Measurements from ENCODE around the gene HAUS1.
"Not testable (repeated sequence)": the region's sequence is repeated elsewhere in the genome, so short reads cannot be mapped to it uniquely, and the experiment has no call there.

The HAUS1 gene

GRCh38 chr18:46161703-46162396 is 57.7 kb downstream of the HAUS1 start:
- in situ Hi-C loops (cut with HindIII; ENCODE audit: low pct_ligation_motif_present, low sequenced_read_pairs) = loop anchor here (25.0 kb wide), 1 partner anchor 500 kb away; the partner anchor contains the start of gene LOXHD1
- no peak overlapping the region for H3K27ac ChIP-seq
- DNase-seq = no peak
- no peaks in the 10 kb centered on the region for H3K36me3 ChIP-seq (replicated peaks)
- no peaks in the 10 kb centered on the region for H3K27me3 ChIP-seq (replicated peaks)
- H3K4me3 ChIP-seq (ENCODE audit: low read depth, low read length) = no peak overlapping the region
- no peak for TF ChIP-seq CTCF (IDR thresholded peaks at IDR 0.05; ENCODE audit: low read depth, low read length, missing control alignments)

- DNase-seq = no peak
- in situ Hi-C loops (cut with HindIII; ENCODE audit: low pct_ligation_motif_present, low sequenced_read_pairs) = loop anchor here (25.0 kb wide), 1 partner anchor 499 kb away; the partner anchor contains the start of gene LOXHD1
- Histone ChIP-seq H3K4me3 (ENCODE audit: low read depth, low read length) (no peak overlapping the region), H3K27me3 (replicated peaks) (no peaks in the 10 kb centered on the region), H3K36me3 (replicated peaks) (no peaks in the 10 kb centered on the region), H3K27ac (no peak overlapping the region)
- no peak for TF ChIP-seq CTCF (IDR thresholded peaks at IDR 0.05; ENCODE audit: low read depth, low read length, missing control alignments)
These were observed 58.9 kb downstream of the HAUS1 start for GRCh38 chr18:46163091-46163490.

GRCh38 chr18:46163941-46164499 is 59.8 kb downstream of the HAUS1 start:
- no peaks in the 10 kb centered on the region for H3K36me3 ChIP-seq (replicated peaks)
- TF ChIP-seq CTCF (IDR thresholded peaks at IDR 0.05; ENCODE audit: low read depth, low read length, missing control alignments) = no peak
- no peak for DNase-seq
- H3K27me3 ChIP-seq (replicated peaks) = no peaks in the 10 kb centered on the region
- in situ Hi-C loops (cut with HindIII; ENCODE audit: low pct_ligation_motif_present, low sequenced_read_pairs) = loop anchor here (25.0 kb wide), 1 partner anchor 498 kb away; the partner anchor contains the start of gene LOXHD1
- H3K27ac ChIP-seq = no peak overlapping the region
- no peak overlapping the region for H3K4me3 ChIP-seq (ENCODE audit: low read depth, low read length)

GRCh38 chr18:46164502-46164901 is 60.3 kb downstream of the HAUS1 start:
- not testable (repeated sequence) for H3K27ac ChIP-seq; H3K36me3 ChIP-seq (replicated peaks); H3K27me3 ChIP-seq (replicated peaks); H3K4me3 ChIP-seq (ENCODE audit: low read depth, low read length); DNase-seq
- in situ Hi-C loops (cut with HindIII; ENCODE audit: low pct_ligation_motif_present, low sequenced_read_pairs) = loop anchor here (25.0 kb wide), 1 partner anchor 498 kb away; the partner anchor contains the start of gene LOXHD1

GRCh38 chr18:46164920-46165319 is 60.7 kb downstream of the HAUS1 start:
- Histone ChIP-seq H3K27me3 (replicated peaks) (no peaks in the 10 kb centered on the region), H3K36me3 (replicated peaks) (no peaks in the 10 kb centered on the region), H3K4me3 (ENCODE audit: low read depth, low read length) (no peak overlapping the region), H3K27ac (no peak overlapping the region)
- TF ChIP-seq CTCF (IDR thresholded peaks at IDR 0.05; ENCODE audit: low read depth, low read length, missing control alignments) = no peak
- in situ Hi-C loops (cut with HindIII; ENCODE audit: low pct_ligation_motif_present, low sequenced_read_pairs) = loop anchor here (25.0 kb wide), 1 partner anchor 497 kb away; the partner anchor contains the start of gene LOXHD1
- no peak for DNase-seq

GRCh38 chr18:46166261-46166970 is 62.2 kb downstream of the HAUS1 start:
- Histone ChIP-seq H3K27me3 (replicated peaks) (no peaks in the 10 kb centered on the region), H3K4me3 (ENCODE audit: low read depth, low read length) (no peak overlapping the region), H3K27ac (no peak overlapping the region), H3K36me3 (replicated peaks) (no peaks in the 10 kb centered on the region)
- TF ChIP-seq CTCF (IDR thresholded peaks at IDR 0.05; ENCODE audit: low read depth, low read length, missing control alignments) = no peak
- no peak for DNase-seq
- in situ Hi-C loops (cut with HindIII; ENCODE audit: low pct_ligation_motif_present, low sequenced_read_pairs) = loop anchor here (25.0 kb wide), 1 partner anchor 496 kb away; the partner anchor contains the start of gene LOXHD1

Measured in brain microvascular endothelial cell (primary cell).